Activated CD8-positive, alpha-beta memory T cell treated with anti-CD3 and anti-CD28 coated beads for 36 hours (primary cell): Measurements from ENCODE around the gene MPHOSPH6. TPM values are rescaled to one million over a fixed set of nuclear protein-coding genes. Genes with fewer than 3 reads are reported as not detected.
"Not testable (repeated sequence)": the region's sequence is repeated elsewhere in the genome, so short reads cannot be mapped to it uniquely, and the experiment has no call there.

Source experiments
- CTCF ChIA-PET: fragments of 350-600 bp; sonication (Branson Sonifier 250); formaldehyde crosslinking; loops from one replicate; lab custom pipeline; 2021; ENCODE audit warnings: antibody characterized with exemption; lab: Charles Lee
- POLR2A ChIA-PET: fragments of 350-600 bp; sonication (Branson Sonifier 250); formaldehyde crosslinking; loops from one replicate; lab custom pipeline; 2021; ENCODE audit warnings: antibody characterized with exemption; lab: Charles Lee
- total RNA-seq, 2 experiments: library from RNA; stranded (reverse); gene quantifications; one replicate each; pipeline ENCODE4 v1.2.3, GENCODE V29; 2021

The MPHOSPH6 gene
- total RNA-seq, 2 experiments from 2014 or later = 47.9 to 49.0 TPM

- ChIA-PET CTCF (no interaction called here), POLR2A (no interaction called here)
Observed at GRCh38 chr16:82178352-82178751, 8.3 kb upstream of the MPHOSPH6 start.

- POLR2A ChIA-PET = no interaction called here
- CTCF ChIA-PET = no interaction called here
Observed at GRCh38 chr16:82177555-82177954, 7.5 kb upstream of the MPHOSPH6 start.

- ChIA-PET CTCF (no interaction called here), POLR2A (no interaction called here)
Observed at GRCh38 chr16:82176204-82176603, 6.2 kb upstream of the MPHOSPH6 start.

- CTCF ChIA-PET = no interaction called here
- POLR2A ChIA-PET = no interaction called here
Observed at GRCh38 chr16:82175627-82176026, 5.6 kb upstream of the MPHOSPH6 start.

- POLR2A ChIA-PET = no interaction called here
- CTCF ChIA-PET = no interaction called here
Observed at GRCh38 chr16:82167670-82168069, 2.4 kb downstream of the MPHOSPH6 start.

GRCh38 chr16:82160226-82160625 is 9.8 kb downstream of the MPHOSPH6 start:
- CTCF ChIA-PET = no interaction called here
- POLR2A ChIA-PET = no interaction called here

GRCh38 chr16:82157836-82158235 is 12.2 kb downstream of the MPHOSPH6 start:
- CTCF ChIA-PET = no interaction called here
- POLR2A ChIA-PET = no interaction called here

- ChIA-PET CTCF (no interaction called here), POLR2A (no interaction called here)
Observed at GRCh38 chr16:82157534-82157812, 12.6 kb downstream of the MPHOSPH6 start.

GRCh38 chr16:82156761-82157533 is 13.1 kb downstream of the MPHOSPH6 start:
- POLR2A ChIA-PET = no interaction called here
- CTCF ChIA-PET = no interaction called here

GRCh38 chr16:82152641-82153112 is 17.3 kb downstream of the MPHOSPH6 start:
- ChIA-PET CTCF (no interaction called here), POLR2A (no interaction called here)

GRCh38 chr16:82152196-82152595 is 17.8 kb downstream of the MPHOSPH6 start:
- ChIA-PET POLR2A (no interaction called here), CTCF (no interaction called here)

GRCh38 chr16:82150549-82150948 is 19.5 kb downstream of the MPHOSPH6 start:
- CTCF ChIA-PET = no interaction called here
- POLR2A ChIA-PET = no interaction called here

- ChIA-PET POLR2A (no interaction called here), CTCF (no interaction called here)
Observed at GRCh38 chr16:82149536-82149935, 20.5 kb downstream of the MPHOSPH6 start.

- CTCF ChIA-PET = no interaction called here
- POLR2A ChIA-PET = no interaction called here
Observed at GRCh38 chr16:82147546-82147945, 22.5 kb downstream of the MPHOSPH6 start.

GRCh38 chr16:82146957-82147356 is 23.1 kb downstream of the MPHOSPH6 start:
- POLR2A ChIA-PET = no interaction called here
- CTCF ChIA-PET = no interaction called here

GRCh38 chr16:82146556-82146955 is 23.5 kb downstream of the MPHOSPH6 start:
- POLR2A ChIA-PET = no interaction called here

GRCh38 chr16:82139286-82139571 is 30.8 kb downstream of the MPHOSPH6 start:
- POLR2A ChIA-PET, CTCF ChIA-PET: not testable (repeated sequence)

More at GRCh38 chr16:82146556-82146955, 23.5 kb downstream of the MPHOSPH6 start:
- CTCF ChIA-PET = no interaction called here

- POLR2A ChIA-PET = no interaction called here
- CTCF ChIA-PET = no interaction called here
Observed at GRCh38 chr16:82138478-82139285, 31.3 kb downstream of the MPHOSPH6 start.

GRCh38 chr16:82137822-82138167 is 32.2 kb downstream of the MPHOSPH6 start:
- POLR2A ChIA-PET = no interaction called here
- CTCF ChIA-PET = no interaction called here

- POLR2A ChIA-PET = interaction anchor here (0.7 kb wide), 1 partner anchor 1412 kb away, joined by 6 read pairs; no protein-coding TSS in a partner anchor
- CTCF ChIA-PET = no interaction called here
Observed at GRCh38 chr16:82136956-82137821, 32.8 kb downstream of the MPHOSPH6 start.
